OCI-LY7 (cell line): ENCODE data around the gene HLA-E. TPM values are rescaled to one million over a fixed set of nuclear protein-coding genes. Genes with fewer than 3 reads are reported as not detected.

ENCODE experiments used
- BruUV-seq: library from RNA; stranded (reverse); fragments of 400-500 nt; replicated peaks from 2 replicates; lab custom pipeline; 2021; lab: Mats Ljungman, UMichigan
- CTCF ChIA-PET: fragments of 300-600 bp; sonication (Branson Sonifier 250); formaldehyde crosslinking; loops from one replicate; lab custom pipeline; 2022; ENCODE audit warnings: antibody characterized with exemption; ENCODE audit not compliant: unreplicated experiment; lab: Charles Lee
- POLR2A ChIA-PET: fragments of 300-600 bp; sonication (Branson Sonifier 250); formaldehyde crosslinking; loops from one replicate; lab custom pipeline; 2022; ENCODE audit warnings: antibody characterized with exemption; lab: Charles Lee
- DNase-seq: peaks from one replicate; pipeline ENCODE4 v3.0.0-alpha.2; 2015; ENCODE audit warnings: low spot score
- H2AFZ ChIP-seq: fragments of 200-600 bp; sonication (generic), shearing (Covaris generic); 2 replicates; pipeline ENCODE4 v1.6.1; 2014; ENCODE audit warnings: mild to moderate bottlenecking, antibody characterized with exemption, low read length, moderate library complexity
- H3K27ac ChIP-seq: fragments of 200-600 bp; sonication (generic); 2 replicates; pipeline ENCODE4 v1.5.1; 2014; ENCODE audit warnings: mixed run types, low read depth, mild to moderate bottlenecking, moderate library complexity, low read length, inconsistent platforms; ENCODE audit not compliant: poor library complexity, severe bottlenecking
- H3K36me3 ChIP-seq: fragments of 200-600 bp; sonication (generic); 2 replicates; pipeline ENCODE4 v1.6.1; 2014; ENCODE audit warnings: mild to moderate bottlenecking, antibody characterized with exemption, low read length, moderate library complexity, mixed read lengths; ENCODE audit not compliant: insufficient read depth
- H3K4me1 ChIP-seq: fragments of 200-600 bp; sonication (generic); 2 replicates; pipeline ENCODE4 v1.5.1; 2014; ENCODE audit warnings: mild to moderate bottlenecking, low read length; ENCODE audit not compliant: insufficient read depth, poor library complexity, severe bottlenecking
- H3K4me2 ChIP-seq: fragments of 200-600 bp; sonication (generic); 2 replicates; pipeline ENCODE4 v1.6.1; 2014; ENCODE audit warnings: mild to moderate bottlenecking, low read length
- H3K4me3 ChIP-seq: fragments of 200-600 bp; sonication (generic); 2 replicates; pipeline ENCODE4 v1.5.1; 2014; ENCODE audit warnings: mild to moderate bottlenecking, low read depth, low read length; ENCODE audit not compliant: poor library complexity, severe bottlenecking
- H3K79me2 ChIP-seq: fragments of 200-600 bp; sonication (generic); 2 replicates; pipeline ENCODE4 v1.6.1; 2016; ENCODE audit warnings: low read depth, mild to moderate bottlenecking, low read length, moderate library complexity, mixed read lengths; ENCODE audit not compliant: insufficient read depth
- H3K9me2 ChIP-seq: fragments of 200-600 bp; sonication (generic); 2 replicates; pipeline ENCODE4 v1.6.1; 2016; ENCODE audit warnings: mild to moderate bottlenecking, low read length, mixed read lengths; ENCODE audit not compliant: insufficient read depth
- H3K9me3 ChIP-seq: fragments of 200-600 bp; sonication (generic); 2 replicates; pipeline ENCODE4 v1.6.1; 2014; ENCODE audit warnings: mild to moderate bottlenecking, mixed run types, low read length, mixed read lengths
- H4K20me1 ChIP-seq: fragments of 200-600 bp; sonication (generic); 2 replicates; pipeline ENCODE4 v1.6.1; 2014; ENCODE audit warnings: mild to moderate bottlenecking, antibody characterized with exemption, low read length, moderate library complexity, mixed read lengths; ENCODE audit not compliant: insufficient read depth
- EZH2phosphoT487 ChIP-seq: fragments of 200-600 bp; sonication (generic); IDR thresholded peaks from 2 replicates; pipeline ENCODE4 v1.6.1; 2018; ENCODE audit warnings: low read depth, borderline replicate concordance, mild to moderate bottlenecking, mixed run types, antibody characterized with exemption, low read length, moderate library complexity, mixed read lengths
- intact Hi-C: fragments of 100-400 bp; cut with micrococcal nuclease; formaldehyde crosslinking; loops from one replicate; pipeline ENCODE4 v1.10.0; 2022; ENCODE audit not compliant: unreplicated experiment
- total RNA-seq, 2 experiments: library from RNA; depleted of rRNA in 1 of 2; stranded (reverse); fragments of >200 nt in 1 of 2; shearing (Covaris generic) in 1 of 2; gene quantifications; 2 replicates each; pipeline ENCODE4 v1.2.3, GENCODE V29; 2014 to 2022
- TF ChIP-seq, protein P1 (sequence below): fragments of 200-600 bp; sonication (generic); conservative IDR thresholded peaks from 2 replicates; pipeline ENCODE4 v1.5.1; 2014; ENCODE audit warnings: mild to moderate bottlenecking, antibody characterized with exemption, low read length, moderate library complexity, mixed read lengths

HLA-E gene
- total RNA-seq, 2 experiments from 2014 or later, result 123 to 131 TPM

GRCh38 chr6:30461055-30461454 lies 28.3 kb upstream of the HLA-E start:
- no TSS peak for BruUV-seq
- Histone ChIP-seq H3K4me1 (no peaks in the 10 kb centered on the region), H3K4me2 (no peak overlapping the region), H3K27ac (no peak overlapping the region), H3K79me2 (no peaks in the 10 kb centered on the region), H3K9me2 (no peaks in the 10 kb centered on the region), H3K36me3 (no peaks in the 10 kb centered on the region), H3K4me3 (no peak overlapping the region), H2AFZ (no peak overlapping the region), H3K9me3 (no peaks in the 10 kb centered on the region), H4K20me1 (no peaks in the 10 kb centered on the region)
- DNase-seq, result no peak
- TF ChIP-seq, protein P1, sequence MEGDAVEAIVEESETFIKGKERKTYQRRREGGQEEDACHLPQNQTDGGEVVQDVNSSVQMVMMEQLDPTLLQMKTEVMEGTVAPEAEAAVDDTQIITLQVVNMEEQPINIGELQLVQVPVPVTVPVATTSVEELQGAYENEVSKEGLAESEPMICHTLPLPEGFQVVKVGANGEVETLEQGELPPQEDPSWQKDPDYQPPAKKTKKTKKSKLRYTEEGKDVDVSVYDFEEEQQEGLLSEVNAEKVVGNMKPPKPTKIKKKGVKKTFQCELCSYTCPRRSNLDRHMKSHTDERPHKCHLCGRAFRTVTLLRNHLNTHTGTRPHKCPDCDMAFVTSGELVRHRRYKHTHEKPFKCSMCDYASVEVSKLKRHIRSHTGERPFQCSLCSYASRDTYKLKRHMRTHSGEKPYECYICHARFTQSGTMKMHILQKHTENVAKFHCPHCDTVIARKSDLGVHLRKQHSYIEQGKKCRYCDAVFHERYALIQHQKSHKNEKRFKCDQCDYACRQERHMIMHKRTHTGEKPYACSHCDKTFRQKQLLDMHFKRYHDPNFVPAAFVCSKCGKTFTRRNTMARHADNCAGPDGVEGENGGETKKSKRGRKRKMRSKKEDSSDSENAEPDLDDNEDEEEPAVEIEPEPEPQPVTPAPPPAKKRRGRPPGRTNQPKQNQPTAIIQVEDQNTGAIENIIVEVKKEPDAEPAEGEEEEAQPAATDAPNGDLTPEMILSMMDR, result no peak
- ChIA-PET CTCF (no interaction called here), POLR2A (no interaction called here)
- intact Hi-C loops, result no loop called here

DNA sequence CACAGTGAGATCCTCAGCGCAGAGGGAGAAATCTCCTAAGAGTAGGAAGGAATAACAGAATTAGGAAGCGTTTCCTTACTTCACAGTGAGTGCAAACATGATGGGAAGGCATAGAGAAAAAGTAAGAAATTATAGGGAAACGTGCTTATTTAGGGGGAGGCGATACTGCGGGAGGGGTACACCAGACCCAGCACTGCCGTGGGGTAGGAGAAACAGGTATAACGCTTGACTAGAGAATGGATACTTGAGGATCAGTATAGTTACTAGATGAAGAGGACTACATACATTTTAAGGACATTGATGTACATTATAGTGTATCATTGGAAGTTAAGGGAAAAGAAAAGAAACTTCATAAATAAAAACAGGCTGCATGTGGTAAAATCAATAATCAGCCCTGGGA lies 26.8 kb upstream of the HLA-E start:
- intact Hi-C loops, result no loop called here
- Histone ChIP-seq H3K4me3 (no peak overlapping the region), H2AFZ (no peak overlapping the region), H3K4me2 (no peak overlapping the region), H3K4me1 (no peaks in the 10 kb centered on the region), H3K9me3 (no peaks in the 10 kb centered on the region), H3K36me3 (no peaks in the 10 kb centered on the region), H3K9me2 (no peaks in the 10 kb centered on the region), H3K27ac (no peak overlapping the region), H4K20me1 (no peaks in the 10 kb centered on the region), H3K79me2 (no peaks in the 10 kb centered on the region)
- TF ChIP-seq, protein P1, result no peak
- no peak for TF ChIP-seq EZH2phosphoT487
- BruUV-seq, result no TSS peak
- DNase-seq, result no peak
- ChIA-PET CTCF (no interaction called here), POLR2A (no interaction called here)

- no TSS peak for BruUV-seq
- no peak overlapping the region for H2AFZ ChIP-seq
- H3K4me1 ChIP-seq, result no peaks in the 10 kb centered on the region
- H4K20me1 ChIP-seq, result no peaks in the 10 kb centered on the region
- DNase-seq, result no peak
- no peak overlapping the region for H3K4me2 ChIP-seq
- intact Hi-C loops, result no loop called here
- TF ChIP-seq, protein P1, result no peak
- no peak for TF ChIP-seq EZH2phosphoT487
- H3K79me2 ChIP-seq, result no peaks in the 10 kb centered on the region
- no peaks in the 10 kb centered on the region for H3K36me3 ChIP-seq
- no peak overlapping the region for H3K4me3 ChIP-seq
- CTCF ChIA-PET, result interaction anchor here (0.6 to 0.9 kb wide), 2 partner anchors 10 to 168 kb away, joined by 3 read pairs; no protein-coding TSS in a partner anchor
- no peaks in the 10 kb centered on the region for H3K9me2 ChIP-seq
- no peak overlapping the region for H3K27ac ChIP-seq
- H3K9me3 ChIP-seq, result no peaks in the 10 kb centered on the region
- POLR2A ChIA-PET, result no interaction called here
Measured at GRCh38 chr6:30463242-30463641, 26.1 kb upstream of the HLA-E start.
